Keratinocyte (primary cell): Measurements from ENCODE around the gene UBE2D1.

Source experiments
- CTCF ChIP-seq, 3 experiments: IDR thresholded peaks in 1 of 3; conservative IDR thresholded peaks in 1 of 3; optimal IDR thresholded peaks in 1 of 3; 2 replicates in 2 of 3; 3 replicates in 1 of 3; pipeline versions ENCODE3 to v1.5.1; 2011; ENCODE audit warnings: low read length in 3 of 3, mild to moderate bottlenecking in 3 of 3, moderate library complexity in 2 of 3, control low read depth in 1 of 3, inconsistent platforms in 1 of 3; ENCODE audit not compliant: insufficient read depth in 2 of 3; ENCODE audit errors: extremely low read depth in 1 of 3
- EZH2 ChIP-seq: IDR thresholded peaks from one replicate; pipeline ENCODE4 v1.6.1; 2012; ENCODE audit warnings: inconsistent platforms, mild to moderate bottlenecking, low read length, moderate library complexity

- TF ChIP-seq CTCF (optimal IDR thresholded peaks at IDR 0.05 in 1 of 3, IDR thresholded peaks at IDR 0.05 in 1 of 3, conservative IDR thresholded peaks at IDR 0.05 in 1 of 3; ENCODE audit: extremely low read depth in 1 of 3, insufficient read depth in 2 of 3, low read length in 3 of 3) (no peak), EZH2 (no peak)
Observed at GRCh38 chr10:58360412-58361004, 25.7 kb downstream of the UBE2D1 start.
